Measurements from ENCODE around the gene SESTD1.

GRCh38 chr2:179262077-179262660 lies 2.5 kb downstream of the SESTD1 start:
- no peak for TF ChIP-seq CTCF (IDR thresholded peaks at IDR 0.05)
- no peak for TF ChIP-seq POLR2AphosphoS5 (IDR thresholded peaks at IDR 0.05)
- TF ChIP-seq POLR2A (IDR thresholded peaks at IDR 0.05): no peak
- no peak for TF ChIP-seq EP300 (IDR thresholded peaks at IDR 0.05)
